Effector CD4-positive, alpha-beta T cell (primary cell): ENCODE results near the gene ADAMTS12.
"Not testable (repeated sequence)": the region's sequence is repeated elsewhere in the genome, so short reads cannot be mapped to it uniquely, and the experiment has no call there.

Source experiments
- DNase-seq: peaks from one replicate; pipeline ENCODE4 v3.0.0-alpha.2; 2020

The ADAMTS12 gene

GRCh38 chr5:33901156-33901555 is 9.4 kb upstream of the ADAMTS12 start:
- no peak for DNase-seq

- no peak for DNase-seq
Observed at GRCh38 chr5:33894566-33894965, 2.8 kb upstream of the ADAMTS12 start.

GRCh38 chr5:33892620-33893137 is 889 bp upstream of the ADAMTS12 start:
- DNase-seq = no peak

- no peak for DNase-seq
Observed at GRCh38 chr5:33891446-33891787, 373 bp downstream of the ADAMTS12 start.

GRCh38 chr5:33890131-33891032 is 1.4 kb downstream of the ADAMTS12 start:
- DNase-seq = no peak

GRCh38 chr5:33888587-33888986 is 3.2 kb downstream of the ADAMTS12 start:
- DNase-seq = no peak

- DNase-seq = no peak
Observed at GRCh38 chr5:33887268-33887667, 4.5 kb downstream of the ADAMTS12 start.

GRCh38 chr5:33886283-33886682 is 5.5 kb downstream of the ADAMTS12 start:
- DNase-seq = no peak

- no peak for DNase-seq
Observed at GRCh38 chr5:33885679-33886078, 6.1 kb downstream of the ADAMTS12 start.

GRCh38 chr5:33883482-33883881 is 8.3 kb downstream of the ADAMTS12 start:
- DNase-seq = no peak

- DNase-seq = no peak
Observed at GRCh38 chr5:33880319-33880718, 11.5 kb downstream of the ADAMTS12 start.

- DNase-seq = no peak
Observed at GRCh38 chr5:33877449-33877848, 14.3 kb downstream of the ADAMTS12 start.

GRCh38 chr5:33867241-33867640 is 24.5 kb downstream of the ADAMTS12 start:
- DNase-seq = no peak

- not testable (repeated sequence) for DNase-seq
Observed at GRCh38 chr5:33859177-33859576, 32.6 kb downstream of the ADAMTS12 start.

GRCh38 chr5:33857037-33857436 is 34.8 kb downstream of the ADAMTS12 start:
- DNase-seq = no peak

- DNase-seq = no peak
Observed at GRCh38 chr5:33855396-33855795, 36.4 kb downstream of the ADAMTS12 start.

GRCh38 chr5:33854733-33855151 is 37.0 kb downstream of the ADAMTS12 start:
- DNase-seq = no peak

GRCh38 chr5:33852837-33853236 is 39.0 kb downstream of the ADAMTS12 start:
- DNase-seq = no peak

GRCh38 chr5:33852319-33852718 is 39.5 kb downstream of the ADAMTS12 start:
- DNase-seq = no peak

GRCh38 chr5:33850100-33850594 is 41.6 kb downstream of the ADAMTS12 start:
- no peak for DNase-seq

GRCh38 chr5:33848554-33848953 is 43.2 kb downstream of the ADAMTS12 start:
- no peak for DNase-seq

GRCh38 chr5:33846851-33847250 is 44.9 kb downstream of the ADAMTS12 start:
- DNase-seq = no peak

GRCh38 chr5:33843579-33843978 is 48.2 kb downstream of the ADAMTS12 start:
- no peak for DNase-seq

- no peak for DNase-seq
Observed at GRCh38 chr5:33842456-33842855, 49.3 kb downstream of the ADAMTS12 start.
